KBM-7 (cell line): ENCODE results near the gene RHBDL3.
"Not testable (repeated sequence)": the region's sequence is repeated elsewhere in the genome, so short reads cannot be mapped to it uniquely, and the experiment has no call there.

Source experiments
- DNase-seq: peaks from one replicate; pipeline ENCODE4 v3.0.0-alpha.2; 2015
- in situ Hi-C: fragments of 300-500 bp; cut with MboI; formaldehyde crosslinking; loops from 2 replicates; pipeline ENCODE4 v1.14.3; 2020; ENCODE audit warnings: low sequenced_read_pairs, low pct_unique_long_range_greater_than_20kb, mixed read lengths

The RHBDL3 gene

GRCh38 chr17:32349854-32350665, 84.4 kb downstream of the RHBDL3 start, which contains the start of gene ZNF207:
TSS of gene ZNF207 (plus strand) at chr17:32350157. CDS start at chr17:32350286, 129 bp downstream.
- in situ Hi-C loops: no loop called here
- peak; percentile 97 for DNase-seq

- in situ Hi-C loops: no loop called here
- DNase-seq: peak; percentile 77
Observed at GRCh38 chr17:32350666-32351418, 85.2 kb downstream of the RHBDL3 start.

- DNase-seq, in situ Hi-C loops: not testable (repeated sequence)
Observed at GRCh38 chr17:32352734-32353133, 87.1 kb downstream of the RHBDL3 start.

GRCh38 chr17:32355649-32356377, 90.2 kb downstream of the RHBDL3 start:
- in situ Hi-C loops: no loop called here
- DNase-seq: no peak

- in situ Hi-C loops: no loop called here
- no peak for DNase-seq
Observed at GRCh38 chr17:32356378-32356743, 90.7 kb downstream of the RHBDL3 start.

- in situ Hi-C loops: no loop called here
- no peak for DNase-seq
Observed at GRCh38 chr17:32356750-32357149, 91.1 kb downstream of the RHBDL3 start.

GRCh38 chr17:32357615-32358014, 92.0 kb downstream of the RHBDL3 start:
- in situ Hi-C loops: no loop called here
- no peak for DNase-seq

GRCh38 chr17:32361270-32361669, 95.6 kb downstream of the RHBDL3 start:
- DNase-seq: no peak
- in situ Hi-C loops: no loop called here

- DNase-seq: no peak
- in situ Hi-C loops: no loop called here
Observed at GRCh38 chr17:32370426-32370825, 104.8 kb downstream of the RHBDL3 start.
